Myometrial cell (primary cell): ENCODE data around the gene DHX9. TPM values are rescaled to one million over a fixed set of nuclear protein-coding genes. Genes with fewer than 3 reads are reported as not detected.

Experiments
- total RNA-seq: library from RNA; depleted of rRNA; stranded (reverse); fragments of >200 nt; gene quantifications from 2 replicates; pipeline ENCODE4 v1.2.3, GENCODE V29; 2015

The DHX9 gene
- 118 and 126 TPM in 2 replicates for total RNA-seq

GRCh38 chr1:182839209-182840066 is at the start of gene DHX9:
Gene DHX9, plus strand, starts transcription at chr1:182839347. Its CDS starts 3,220 bp downstream, at chr1:182842567.

Other genes with a start within 250 kb of the DHX9 start
- gene RGS16, start 235.0 kb upstream of the DHX9 start, total RNA-seq: not detected in 2 replicates
- gene RGS8, start 154.8 kb upstream of the DHX9 start, total RNA-seq: not detected in 2 replicates
- gene NPL, start 49.6 kb upstream of the DHX9 start, total RNA-seq: 1.4 and 19.9 TPM in 2 replicates
- gene SHCBP1L, start 113.8 kb downstream of the DHX9 start, total RNA-seq: not detected in 2 replicates
- 192 and 217 TPM in 2 replicates for gene LAMC1, start 184.1 kb downstream of the DHX9 start, total RNA-seq